Measurements from ENCODE around the gene NPPB. TPM values are rescaled to one million over a fixed set of nuclear protein-coding genes. Genes with fewer than 3 reads are reported as not detected.

NPPB gene
- total RNA-seq, 1 experiment from 2014 or later: 0.35 TPM

GRCh38 chr1:11833900-11834299 is 24.8 kb downstream of the NPPB start:
- no CpG with 5 or more reads among the region's 13 CpGs for WGBS (ENCODE audit: extremely low coverage, insufficient read length, low lambda C conversion rate)
- peaks cover 32 to 88% (median 62%) of the 10 kb centered on the region in 3 experiments for H3K36me3 Mint-ChIP-seq (ENCODE audit: insufficient read depth in 1 of 3, low read depth in 3 of 3)
- Histone ChIP-seq H3K79me2 (ENCODE audit: insufficient read depth, low read length) (no peaks in the 10 kb centered on the region), H3T11ph (ENCODE audit: low read length) (no peak overlapping the region), H2AK5ac (ENCODE audit: insufficient read length, low read length) (no peak overlapping the region), H3K9me3 (ENCODE audit: control insufficient read depth, low read depth, low read length) (no peaks in the 10 kb centered on the region), H3K4me2 (ENCODE audit: insufficient read depth, insufficient read length, low read length) (no peak overlapping the region), H3K56ac (ENCODE audit: insufficient read length, low read depth, low read length) (no peak overlapping the region), H3K18ac (ENCODE audit: insufficient read length, low read depth, low read length) (no peak overlapping the region), H3K4me1 (ENCODE audit: insufficient read depth, low read length) (no peaks in the 10 kb centered on the region), H4K8ac (replicated peaks; ENCODE audit: insufficient read length, low read depth, low read length) (no peak overlapping the region), H4K5ac (ENCODE audit: insufficient read length, low read depth, low read length) (no peak overlapping the region), H2BK120ac (ENCODE audit: low read depth, low read length, poor library complexity, severe bottlenecking) (no peak overlapping the region), H3K27me3 (ENCODE audit: insufficient read depth, low read length) (no peaks in the 10 kb centered on the region), H3K79me1 (ENCODE audit: insufficient read depth, low read depth, low read length, poor library complexity, severe bottlenecking) (no peaks in the 10 kb centered on the region), H2BK15ac (ENCODE audit: low read depth, low read length) (no peak overlapping the region), H3K23me2 (ENCODE audit: insufficient read length, low read depth, low read length, poor library complexity, severe bottlenecking) (no peaks in the 10 kb centered on the region), H3K27ac (ENCODE audit: insufficient read length, low read depth, low read length) (no peak overlapping the region), H2BK12ac (ENCODE audit: insufficient read length, low read depth, low read length) (no peak overlapping the region), H3K4ac (ENCODE audit: low read depth, low read length) (no peak overlapping the region), H2AFZ (ENCODE audit: low read length) (no peak overlapping the region), H3K23ac (ENCODE audit: insufficient read length, low read depth, low read length) (no peak overlapping the region), H2BK20ac (ENCODE audit: low read depth, low read length, poor library complexity, severe bottlenecking) (no peak overlapping the region), H3K9ac (ENCODE audit: extremely low read depth, insufficient read length, low read length) (no peak overlapping the region), H2BK5ac (ENCODE audit: insufficient read length, low read length) (no peak overlapping the region), H3K14ac (ENCODE audit: insufficient read depth, low read length) (no peak overlapping the region), H4K20me1 (ENCODE audit: control insufficient read depth, insufficient read depth, insufficient read length) (no peaks in the 10 kb centered on the region), H4K91ac (ENCODE audit: insufficient read length, low read depth, low read length) (no peak overlapping the region)
- H3K27ac Mint-ChIP-seq: no peak overlapping the region
- no peaks in the 10 kb centered on the region for H3K27me3 Mint-ChIP-seq (ENCODE audit: low read depth)
- no peaks in the 10 kb centered on the region for H3K9me3 Mint-ChIP-seq
- no peak overlapping the region for H3K4me3 Mint-ChIP-seq
- DNase-seq: no peak
- no peak for TF ChIP-seq CTCF (conservative IDR thresholded peaks at IDR 0.05)
- no peaks in the 10 kb centered on the region for H3K4me1 Mint-ChIP-seq
